ENCODE measurements around the gene ZNF44.

DNA sequence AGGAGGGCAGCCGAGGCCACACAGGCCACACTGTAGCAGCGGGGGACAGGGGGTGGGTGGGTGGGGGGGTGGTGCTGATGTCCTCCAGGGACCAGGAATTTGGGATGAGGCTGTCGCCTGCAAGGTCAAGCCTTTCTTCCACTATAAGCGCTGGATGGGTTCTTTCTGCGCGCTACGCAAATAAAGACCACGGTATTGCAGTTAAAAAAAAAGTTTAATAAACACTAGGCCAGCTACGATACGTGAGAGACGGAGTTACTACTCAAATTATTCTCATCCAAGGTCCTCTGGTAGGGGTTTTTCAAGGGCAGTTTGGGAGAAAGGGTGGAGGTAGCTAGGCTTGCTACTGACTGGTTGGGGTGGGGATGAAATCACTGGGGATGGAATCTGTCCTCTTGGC, 508 bp upstream of the ZNF44 start:
- TF ChIP-seq, protein P1, sequence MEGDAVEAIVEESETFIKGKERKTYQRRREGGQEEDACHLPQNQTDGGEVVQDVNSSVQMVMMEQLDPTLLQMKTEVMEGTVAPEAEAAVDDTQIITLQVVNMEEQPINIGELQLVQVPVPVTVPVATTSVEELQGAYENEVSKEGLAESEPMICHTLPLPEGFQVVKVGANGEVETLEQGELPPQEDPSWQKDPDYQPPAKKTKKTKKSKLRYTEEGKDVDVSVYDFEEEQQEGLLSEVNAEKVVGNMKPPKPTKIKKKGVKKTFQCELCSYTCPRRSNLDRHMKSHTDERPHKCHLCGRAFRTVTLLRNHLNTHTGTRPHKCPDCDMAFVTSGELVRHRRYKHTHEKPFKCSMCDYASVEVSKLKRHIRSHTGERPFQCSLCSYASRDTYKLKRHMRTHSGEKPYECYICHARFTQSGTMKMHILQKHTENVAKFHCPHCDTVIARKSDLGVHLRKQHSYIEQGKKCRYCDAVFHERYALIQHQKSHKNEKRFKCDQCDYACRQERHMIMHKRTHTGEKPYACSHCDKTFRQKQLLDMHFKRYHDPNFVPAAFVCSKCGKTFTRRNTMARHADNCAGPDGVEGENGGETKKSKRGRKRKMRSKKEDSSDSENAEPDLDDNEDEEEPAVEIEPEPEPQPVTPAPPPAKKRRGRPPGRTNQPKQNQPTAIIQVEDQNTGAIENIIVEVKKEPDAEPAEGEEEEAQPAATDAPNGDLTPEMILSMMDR (IDR thresholded peaks at IDR 0.05): no peak
- no peak for TF ChIP-seq ZFX (IDR thresholded peaks at IDR 0.05; ENCODE audit: borderline replicate concordance)

Measured in 22Rv1 (cell line).